ENCODE measurements around the gene ENTHD1.

ENTHD1 gene

GRCh38 chr22:39915295-39915726 is 21.8 kb upstream of the ENTHD1 start:
- no peak for DNase-seq
- no peak overlapping the region for H3K4me3 ChIP-seq (ENCODE audit: low read depth, low read length)
- no peak for TF ChIP-seq CTCF (IDR thresholded peaks at IDR 0.05; ENCODE audit: low read depth, low read length)
- H3K4me1 ChIP-seq: 0 out of 2 replicates have a peak, but pooled peaks cover 3% of the 10 kb centered on the region
- peaks cover 15% of the 10 kb centered on the region for H3K27me3 ChIP-seq
- no peaks in the 10 kb centered on the region for H3K36me3 ChIP-seq
- H3K9me3 ChIP-seq: no peaks in the 10 kb centered on the region

GRCh38 chr22:39914584-39914983 is 21.0 kb upstream of the ENTHD1 start:
- DNase-seq: no peak
- H3K36me3 ChIP-seq: no peaks in the 10 kb centered on the region
- TF ChIP-seq CTCF (IDR thresholded peaks at IDR 0.05; ENCODE audit: low read depth, low read length): no peak
- 0 out of 2 replicates have a peak, but pooled peaks cover 3% of the 10 kb centered on the region for H3K4me1 ChIP-seq
- H3K27me3 ChIP-seq: peaks cover 15% of the 10 kb centered on the region
- H3K9me3 ChIP-seq: no peaks in the 10 kb centered on the region
- no peak overlapping the region for H3K4me3 ChIP-seq (ENCODE audit: low read depth, low read length)

GRCh38 chr22:39913886-39914285 is 20.3 kb upstream of the ENTHD1 start:
- Histone ChIP-seq H3K36me3 (no peaks in the 10 kb centered on the region), H3K4me3 (ENCODE audit: low read depth, low read length) (no peak overlapping the region), H3K4me1 (0 out of 2 replicates have a peak, but pooled peaks cover 3% of the 10 kb centered on the region), H3K27me3 (peaks cover 19% of the 10 kb centered on the region), H3K9me3 (no peaks in the 10 kb centered on the region)
- no peak for DNase-seq
- TF ChIP-seq CTCF (IDR thresholded peaks at IDR 0.05; ENCODE audit: low read depth, low read length): no peak

- H3K4me1 ChIP-seq: 0 out of 2 replicates have a peak, but pooled peaks cover 3% of the 10 kb centered on the region
- no peak for DNase-seq
These were observed 19.8 kb upstream of the ENTHD1 start for GRCh38 chr22:39913321-39913720.

GRCh38 chr22:39910876-39911613 is 17.5 kb upstream of the ENTHD1 start:
- Histone ChIP-seq H3K27me3 (peaks cover 12% of the 10 kb centered on the region), H3K4me3 (ENCODE audit: low read depth, low read length) (no peak overlapping the region), H3K9me3 (no peaks in the 10 kb centered on the region)

More at GRCh38 chr22:39913321-39913720, 19.8 kb upstream of the ENTHD1 start:
- peaks cover 14% of the 10 kb centered on the region for H3K27me3 ChIP-seq
- no peak overlapping the region for H3K4me3 ChIP-seq (ENCODE audit: low read depth, low read length)
- TF ChIP-seq CTCF (IDR thresholded peaks at IDR 0.05; ENCODE audit: low read depth, low read length): no peak
- H3K36me3 ChIP-seq: no peaks in the 10 kb centered on the region
- H3K9me3 ChIP-seq: no peaks in the 10 kb centered on the region

More at GRCh38 chr22:39910876-39911613, 17.5 kb upstream of the ENTHD1 start:
- no peak for DNase-seq
- no peak for TF ChIP-seq CTCF (IDR thresholded peaks at IDR 0.05; ENCODE audit: low read depth, low read length)
- Histone ChIP-seq H3K4me1 (no peaks in the 10 kb centered on the region), H3K36me3 (no peaks in the 10 kb centered on the region)

All from BE2C (cell line).